ENCODE results near the gene GARIN3.

The GARIN3 gene

GRCh38 chr5:157166214-157167213 lies at the start of gene GARIN3:
Gene GARIN3, minus strand, starts transcription at chr5:157166264. Its CDS starts 96 bp downstream, at chr5:157166168.
- DNase-seq (ENCODE audit: low read depth), result no peak

- DNase-seq (ENCODE audit: low read depth), result no peak
These were observed 49.6 kb upstream of the GARIN3 start for GRCh38 chr5:157215514-157216167.

DNA sequence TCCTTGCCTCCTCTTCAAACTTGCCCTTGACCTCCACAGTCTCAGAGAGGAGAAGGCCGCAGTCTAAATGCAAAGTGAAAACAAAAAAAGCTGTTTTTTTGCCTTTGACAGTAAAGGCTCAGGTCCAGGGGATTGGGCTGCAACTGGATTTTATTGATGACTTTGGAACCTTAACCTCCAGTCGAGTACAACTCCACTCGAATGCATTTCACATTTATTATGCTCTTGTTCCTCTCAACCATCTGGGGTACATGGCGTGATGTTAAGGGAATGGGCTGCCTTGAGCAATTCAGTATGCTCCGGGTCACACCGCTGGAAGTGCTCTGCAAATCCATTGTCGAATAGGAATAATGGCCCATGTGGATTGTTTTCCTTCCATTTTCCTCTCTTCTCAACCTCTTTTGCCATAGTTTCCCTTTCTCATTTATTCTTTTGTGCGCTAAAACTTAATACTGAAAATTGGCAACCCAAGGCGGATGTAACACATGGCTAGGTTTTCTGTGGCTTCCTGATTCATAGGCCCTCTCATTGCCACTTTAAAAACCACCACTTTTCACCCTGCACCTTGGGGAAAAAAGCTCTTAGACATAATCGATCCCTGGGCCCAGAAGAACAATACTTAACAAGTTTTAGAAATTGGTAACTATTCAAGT lies 48.9 kb upstream of the GARIN3 start:
- DNase-seq (ENCODE audit: low read depth), result no peak

GRCh38 chr5:157214415-157214814 lies 48.4 kb upstream of the GARIN3 start:
- no peak for DNase-seq (ENCODE audit: low read depth)

DNA sequence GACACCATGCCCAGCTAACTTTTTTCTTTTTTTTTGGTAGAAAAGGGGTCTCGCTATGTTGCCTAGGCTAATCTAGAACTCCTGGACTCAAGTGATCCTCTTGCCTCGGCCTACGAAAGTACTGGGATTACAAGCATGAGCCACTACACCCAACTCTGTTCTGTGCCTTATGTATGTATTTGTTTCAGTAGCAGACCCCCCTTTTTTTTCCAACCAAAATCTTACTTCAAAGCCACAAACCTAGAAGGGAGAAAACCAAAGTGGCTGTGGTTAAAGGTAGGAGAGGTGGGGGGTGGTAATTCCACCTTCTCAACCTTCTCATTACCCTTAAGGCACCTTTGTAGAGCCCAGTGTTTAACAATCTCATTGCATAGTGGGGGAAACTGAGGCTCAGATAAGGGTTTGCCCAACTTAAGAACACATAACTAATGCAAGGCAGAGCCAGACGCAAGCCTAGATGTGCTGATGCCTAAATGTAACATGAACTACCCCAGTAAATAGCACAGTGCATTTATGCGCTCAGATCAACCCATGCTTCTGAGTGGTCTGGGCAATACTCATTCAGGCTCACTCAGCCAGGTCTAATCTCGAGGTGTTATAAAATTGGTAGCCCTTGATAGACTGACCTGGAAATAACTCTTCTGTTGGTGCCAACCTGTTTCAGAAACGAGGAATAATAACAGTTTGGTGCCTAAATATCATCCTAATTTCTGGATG lies 47.6 kb upstream of the GARIN3 start:
- DNase-seq (ENCODE audit: low read depth), result no peak

- DNase-seq (ENCODE audit: low read depth), result no peak
These were observed 46.2 kb upstream of the GARIN3 start for GRCh38 chr5:157212307-157212706.

- DNase-seq (ENCODE audit: low read depth), result peak; percentile 36
These were observed 44.6 kb upstream of the GARIN3 start for GRCh38 chr5:157210652-157211051.

- DNase-seq (ENCODE audit: low read depth), result no peak
These were observed 39.6 kb upstream of the GARIN3 start for GRCh38 chr5:157205708-157206107.

DNA sequence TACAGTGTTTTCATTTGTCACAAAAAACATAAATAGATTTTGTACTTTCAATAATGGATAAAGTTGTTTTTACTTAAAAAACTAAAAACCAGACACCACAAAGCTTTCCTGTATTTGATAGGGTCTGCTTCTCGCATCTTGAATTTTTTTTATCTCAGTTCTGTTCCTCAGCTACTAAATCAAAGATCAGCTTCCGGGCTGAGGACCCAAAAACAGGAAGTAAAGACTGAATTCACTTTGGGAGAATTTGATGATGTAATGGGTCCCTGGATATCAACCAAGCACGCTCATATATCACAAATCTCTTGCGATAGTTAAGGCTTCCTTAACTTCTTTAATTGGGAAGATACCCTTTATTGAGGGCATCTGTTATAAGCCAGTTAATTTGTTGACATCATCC lies 38.7 kb upstream of the GARIN3 start:
- no peak for DNase-seq (ENCODE audit: low read depth)

DNA sequence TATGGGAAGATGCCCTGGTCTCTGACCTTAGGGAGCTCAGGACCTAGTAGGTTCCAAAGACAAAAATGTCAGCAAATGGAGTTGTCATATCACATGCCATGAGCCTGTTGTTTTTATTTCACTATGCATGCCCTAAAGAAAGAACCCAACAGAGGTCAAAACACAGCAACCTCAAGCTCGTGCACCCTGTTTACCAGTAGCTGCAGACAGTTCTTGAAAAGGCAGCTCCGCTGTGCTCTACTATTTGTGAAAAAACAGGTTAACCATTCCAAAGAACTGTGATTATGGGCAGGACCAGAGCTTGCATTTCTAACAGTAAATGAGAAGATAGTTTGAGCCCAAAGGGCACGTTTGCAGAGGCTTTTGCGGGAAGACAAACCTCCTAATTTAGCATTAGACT lies 37.4 kb upstream of the GARIN3 start:
- no peak for DNase-seq (ENCODE audit: low read depth)

- DNase-seq (ENCODE audit: low read depth), result no peak
These were observed 35.8 kb upstream of the GARIN3 start for GRCh38 chr5:157201857-157202256.

DNA sequence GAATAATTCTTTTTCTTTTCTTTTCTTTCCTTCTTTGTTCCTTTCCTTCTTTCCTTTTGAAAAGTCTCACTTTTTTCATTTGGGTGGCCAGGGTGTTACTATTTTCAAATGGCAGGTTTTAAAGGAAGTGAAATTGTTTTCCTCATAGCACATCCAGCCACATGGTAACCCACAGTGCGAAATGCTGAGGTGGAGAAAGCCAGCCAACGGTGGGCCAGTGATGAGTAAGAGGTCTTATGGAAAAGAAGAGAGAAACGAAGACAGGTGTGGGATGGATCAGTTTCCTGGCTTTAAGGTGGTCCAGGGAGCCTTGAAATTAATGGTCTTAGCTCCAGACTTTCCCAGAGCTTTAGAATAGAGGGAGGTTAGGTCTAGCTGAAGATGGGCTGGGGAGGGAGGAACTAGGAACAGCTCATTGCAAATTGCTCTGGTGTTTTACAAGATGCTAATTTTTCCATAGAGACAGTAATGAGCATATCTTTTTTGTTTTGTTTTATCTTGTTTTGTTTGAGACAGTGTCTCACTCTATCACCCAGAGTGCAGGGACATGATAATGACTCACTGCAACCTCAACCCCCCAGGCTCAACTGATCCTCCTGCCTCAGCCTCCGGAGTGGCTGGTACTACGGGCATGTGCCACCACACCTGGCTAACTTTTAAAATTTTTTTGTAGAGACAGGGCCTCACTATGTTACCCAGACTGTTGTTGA lies 32.4 kb upstream of the GARIN3 start:
- no peak for DNase-seq (ENCODE audit: low read depth)

GRCh38 chr5:157197086-157197485 lies 31.0 kb upstream of the GARIN3 start:
- no peak for DNase-seq (ENCODE audit: low read depth)

DNA sequence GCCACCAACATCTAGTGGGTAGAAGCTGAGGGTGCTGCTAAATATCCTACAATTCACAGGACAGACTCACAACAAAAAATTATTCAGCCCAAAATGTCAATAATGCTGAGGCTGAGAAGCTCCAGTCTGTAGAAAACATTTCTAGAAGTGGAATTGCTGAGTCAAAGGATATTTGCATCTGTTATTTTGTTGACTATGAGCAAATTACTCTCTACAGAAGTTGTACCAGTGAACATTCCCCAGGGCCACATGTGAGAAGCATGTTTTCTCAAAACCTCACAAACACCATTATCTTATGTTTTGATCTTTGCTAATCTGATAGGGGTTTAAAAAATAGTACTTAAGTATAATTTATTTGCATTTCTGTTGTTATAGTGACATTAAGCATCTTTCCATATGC lies 30.0 kb upstream of the GARIN3 start:
- DNase-seq (ENCODE audit: low read depth), result no peak

GRCh38 chr5:157193699-157194424 lies 27.8 kb upstream of the GARIN3 start:
- DNase-seq (ENCODE audit: low read depth), result no peak

DNA sequence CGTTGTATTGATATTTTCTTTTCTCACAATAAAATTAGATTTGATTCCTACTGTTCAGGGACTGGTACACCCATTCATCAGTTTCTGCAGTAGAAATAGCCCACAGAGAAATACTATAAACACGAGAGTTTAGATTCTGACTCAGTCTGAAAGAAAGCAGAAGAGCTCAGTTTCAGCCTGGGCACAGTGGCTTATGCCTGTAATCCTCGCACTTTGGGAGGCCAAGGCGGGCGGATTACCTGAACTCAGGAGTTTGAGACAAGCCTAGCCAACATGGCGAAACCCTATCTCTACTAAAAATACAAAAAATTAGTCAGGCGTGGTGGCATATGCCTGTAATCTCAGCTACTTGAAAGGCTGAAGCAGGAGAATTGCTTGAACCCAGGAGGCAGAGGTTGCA lies 23.2 kb upstream of the GARIN3 start:
- DNase-seq (ENCODE audit: low read depth), result no peak

DNA sequence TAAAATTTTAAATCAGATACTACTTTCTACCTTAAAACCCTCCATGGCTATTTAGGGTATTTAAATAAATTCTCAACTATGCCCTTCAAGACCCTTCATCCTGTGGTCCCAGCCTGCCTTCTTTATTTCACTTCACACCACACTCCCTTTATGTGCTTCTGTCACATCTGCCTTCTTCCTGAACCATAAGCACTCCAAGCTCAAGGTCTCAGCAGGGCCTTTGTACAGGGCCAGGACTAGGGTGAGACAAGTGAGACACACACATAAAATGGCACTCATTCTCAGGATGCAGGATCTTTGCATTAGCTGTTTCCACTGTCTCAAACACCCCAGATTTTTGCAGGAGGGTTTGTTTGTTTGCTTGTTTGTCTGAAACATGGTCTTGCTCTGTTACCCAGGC lies 22.2 kb upstream of the GARIN3 start:
- no peak for DNase-seq (ENCODE audit: low read depth)

DNA sequence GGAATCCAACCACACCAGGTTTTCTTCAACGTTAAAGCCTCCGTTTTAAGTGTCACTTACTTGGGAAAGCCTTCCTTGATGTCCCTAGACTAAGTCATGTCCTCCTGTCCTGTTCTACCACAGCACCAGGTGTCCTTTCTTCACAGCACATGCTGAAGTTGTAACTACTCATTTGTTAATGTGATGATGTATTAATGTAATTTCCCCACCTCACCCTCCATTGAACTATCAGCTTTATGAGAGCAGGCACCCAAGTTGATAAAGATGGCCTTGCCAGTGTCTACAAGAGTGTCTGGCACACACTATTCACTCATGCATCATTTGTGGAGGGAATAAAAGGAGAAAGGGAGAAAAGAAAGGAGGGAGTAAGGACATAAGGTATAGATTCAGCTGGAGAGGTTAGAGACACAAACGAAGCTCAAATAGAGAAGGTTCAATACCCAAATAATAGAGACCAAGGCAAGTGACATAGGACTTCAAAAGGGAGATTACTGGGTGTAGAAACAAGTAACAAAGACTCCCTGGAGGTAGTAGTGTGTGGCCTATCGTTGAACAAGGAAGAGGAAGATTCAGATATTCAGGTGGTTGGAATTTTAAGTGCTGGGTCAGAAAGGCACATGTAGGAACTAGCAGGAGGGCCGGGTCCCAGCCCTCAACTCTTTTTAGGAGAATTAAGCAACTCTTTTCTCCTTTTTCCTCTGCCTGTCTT lies 21.1 kb upstream of the GARIN3 start:
- DNase-seq (ENCODE audit: low read depth), result no peak

- no peak for DNase-seq (ENCODE audit: low read depth)
These were observed 20.4 kb upstream of the GARIN3 start for GRCh38 chr5:157186309-157187045.
